K562 (cell line): ENCODE results near the gene EFS. TPM values are rescaled to one million over a fixed set of nuclear protein-coding genes. Genes with fewer than 3 reads are reported as not detected.

ENCODE experiments used
- BMI1 ChIP-seq: fragments of 150-350 bp; IDR thresholded peaks from 2 replicates; pipeline ENCODE4 v1.6.1; 2014; ENCODE audit warnings: low read length
- COPS2 ChIP-seq: fragments of 450-650 bp; conservative IDR thresholded peaks from 2 replicates; pipeline ENCODE4 v1.6.1; 2016; ENCODE audit warnings: mild to moderate bottlenecking, moderate library complexity
- GABPB1 ChIP-seq: sonication (generic); formaldehyde crosslinking; IDR thresholded peaks from 2 replicates; pipeline ENCODE4 v1.8.0; 2022; ENCODE audit warnings: mild to moderate bottlenecking, missing genetic modification reagents
- HMGN3 ChIP-seq: IDR thresholded peaks from 2 replicates; pipeline ENCODE4 v1.6.1; 2011; ENCODE audit warnings: borderline replicate concordance, low read depth, mild to moderate bottlenecking, mixed read lengths, low read length; ENCODE audit not compliant: insufficient read length; ENCODE audit errors: extremely low read depth
- IFI16 ChIP-seq: fragments of 250-450 bp; sonication (Bioruptor Pico); IDR thresholded peaks from 2 replicates; pipeline ENCODE4 v2.1.2; 2022; ENCODE audit warnings: mild to moderate bottlenecking, inconsistent platforms
- L3MBTL2 ChIP-seq: fragments of 450-650 bp; IDR thresholded peaks from 2 replicates; pipeline ENCODE4 v1.6.1; 2016; ENCODE audit warnings: mild to moderate bottlenecking, moderate library complexity
- MAFK ChIP-seq: IDR thresholded peaks from 2 replicates; pipeline ENCODE4 v1.6.1; 2011; ENCODE audit warnings: low read length, improper control_type of control experiment
- MCM3 ChIP-seq: fragments of 450-650 bp; IDR thresholded peaks from 2 replicates; pipeline ENCODE4 v1.6.1; 2016
- POLR3G ChIP-seq: IDR thresholded peaks from 2 replicates; pipeline ENCODE4 v1.6.1; 2011; ENCODE audit not compliant: insufficient read length, insufficient replicate concordance; ENCODE audit errors: extremely low read depth
- RBM22 ChIP-seq: fragments of 200-400 bp; formaldehyde crosslinking; IDR thresholded peaks from 2 replicates; pipeline ENCODE4 v1.6.1; 2018; ENCODE audit warnings: low read length, low read depth; ENCODE audit not compliant: poor library complexity, severe bottlenecking
- SNIP1 ChIP-seq: fragments of 450-650 bp; IDR thresholded peaks from 2 replicates; pipeline ENCODE4 v1.7.1; 2017; ENCODE audit warnings: low read depth, mild to moderate bottlenecking
- SP1 ChIP-seq: sonication (generic); formaldehyde crosslinking; IDR thresholded peaks from 2 replicates; pipeline ENCODE4 v1.8.1; 2022; ENCODE audit warnings: mild to moderate bottlenecking, missing genetic modification reagents
- TCF7 ChIP-seq: sonication (generic); IDR thresholded peaks from 2 replicates; pipeline ENCODE4 v1.6.1; 2016; ENCODE audit warnings: antibody characterized with exemption, borderline replicate concordance
- ZNF316 ChIP-seq: fragments of 450-650 bp; IDR thresholded peaks from 2 replicates; pipeline ENCODE4 v1.6.1; 2016
- ZNF408 ChIP-seq: fragments of 250-450 bp; sonication (Bioruptor Pico); IDR thresholded peaks from 2 replicates; pipeline ENCODE4 v1.4.0; 2020; ENCODE audit warnings: low read depth, mild to moderate bottlenecking, moderate library complexity
- ZNF41 ChIP-seq: fragments of 250-450 bp; sonication (Bioruptor Pico); conservative IDR thresholded peaks from 2 replicates; pipeline ENCODE4 v1.4.0; 2020; ENCODE audit warnings: mild to moderate bottlenecking
- ZNF668 ChIP-seq: fragments of 250-450 bp; sonication (Bioruptor Pico); IDR thresholded peaks from 2 replicates; pipeline ENCODE4 v1.8.0; 2022; ENCODE audit warnings: mild to moderate bottlenecking, inconsistent platforms
- polyA plus RNA-seq, 8 experiments: library from polyadenylated mRNA; depleted of rRNA in 4 of 8; stranded (reverse) in 5 of 8; unstranded in 3 of 8; fragments of >200 nt; fragmentation: Nextera tagmentation in 2 of 8; fragmentation: Illumina TruSeq in 1 of 8; extraction: Ambion mirVana in 2 of 8; extraction: Trizol in 1 of 8; gene quantifications; 2 replicates each; pipeline versions ENCODE4 v1.2.1 to v1.2.3, GENCODE V29; 2011 to 2014; ENCODE audit warnings: inconsistent platforms in 1 of 8, missing spikeins in 1 of 8
- total RNA-seq, 7 experiments: library from RNA; depleted of rRNA in 6 of 7; stranded (reverse); fragments of >200 nt in 6 of 7; fragmentation: Illumina TruSeq in 2 of 7; extraction: Trizol in 2 of 7; gene quantifications; 2 replicates each; pipeline versions ENCODE4 v1.2.1 to v1.2.3, GENCODE V29; 2011 to 2021; ENCODE audit warnings: low replicate concordance in 1 of 7
- TF ChIP-seq, protein P1 (sequence below): fragments of 250-450 bp; sonication (Bioruptor Pico); IDR thresholded peaks from 2 replicates; pipeline ENCODE4 v1.9.0; 2021; ENCODE audit warnings: mild to moderate bottlenecking
- TF ChIP-seq, protein P2 (sequence below): fragments of 450-650 bp; formaldehyde crosslinking; IDR thresholded peaks from 2 replicates; pipeline ENCODE4 v1.4.0; 2020; ENCODE audit warnings: mild to moderate bottlenecking
- TF ChIP-seq, protein P3 (sequence below): fragments of 450-650 bp; IDR thresholded peaks from 2 replicates; pipeline ENCODE4 v1.7.1; 2018; ENCODE audit warnings: mild to moderate bottlenecking, low read depth; ENCODE audit not compliant: partially characterized antibody
- TF ChIP-seq, protein P4 (sequence below): fragments of 150-350 bp; conservative IDR thresholded peaks from 2 replicates; pipeline ENCODE4 v1.6.1; 2014; ENCODE audit warnings: low read length
- TF ChIP-seq, protein P5 (sequence below): fragments of 450-650 bp; IDR thresholded peaks from 2 replicates; pipeline ENCODE4 v1.6.1; 2016; ENCODE audit warnings: antibody characterized with exemption

The EFS gene
- total and polyA plus RNA-seq, 9 of the 15 experiments (the other 6 are each of a cell fraction or from before 2014, with no cell fraction given) = 0.01 to 0.03 TPM; not detected in 7

DNA sequence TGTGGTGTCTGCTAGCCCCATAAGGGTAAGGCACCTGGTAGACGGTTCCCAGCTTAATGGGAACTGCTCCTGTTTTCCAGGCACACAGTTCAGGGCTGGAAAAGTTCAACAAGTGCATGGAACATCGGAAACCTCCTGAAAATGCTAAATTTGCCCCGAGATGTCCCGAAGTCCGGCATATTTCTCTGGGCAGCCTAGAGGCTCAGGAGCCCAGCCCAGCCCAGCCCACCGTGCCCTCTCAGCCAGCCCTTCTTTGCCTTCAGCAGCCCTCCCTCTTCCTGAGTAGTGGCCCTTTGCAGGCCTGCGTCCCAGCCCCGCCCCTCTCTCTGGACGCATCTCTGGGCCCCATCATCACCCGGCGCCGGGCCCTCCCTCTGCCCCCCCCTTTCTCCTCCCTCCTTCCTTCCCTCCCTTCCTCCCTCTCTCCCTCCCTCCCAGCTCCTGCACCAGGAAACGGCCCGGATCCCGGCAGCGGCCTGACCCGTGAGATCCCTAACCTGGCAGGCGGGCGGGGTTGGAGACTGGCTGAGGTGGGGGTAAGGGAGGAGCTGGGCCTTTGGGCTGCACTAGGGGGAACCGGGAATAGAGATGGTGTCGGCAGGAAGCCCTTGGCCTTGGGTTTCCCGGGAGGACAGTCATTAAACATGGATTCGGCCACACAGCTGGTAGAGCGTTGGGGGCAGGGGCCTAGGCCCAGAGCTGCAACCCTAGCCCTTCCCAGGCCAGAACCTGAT is 58.4 kb downstream of the EFS start, which contains the start of gene BCL2L2 (continued):
- TF ChIP-seq ZNF668 = no peak
- TF ChIP-seq ZNF408 (CRISPR knock-in tag) = no peak
- TF ChIP-seq L3MBTL2 = no peak
- no peak for TF ChIP-seq MAFK
- TF ChIP-seq GABPB1 (CRISPR knock-in tag) = peak; percentile 76
- TF ChIP-seq SP1 (CRISPR knock-in tag) = peak; percentile 95
- TF ChIP-seq TCF7 = 0 out of 2 replicates have a peak, but pooled peaks have one; percentile 52
- TF ChIP-seq, protein P1, sequence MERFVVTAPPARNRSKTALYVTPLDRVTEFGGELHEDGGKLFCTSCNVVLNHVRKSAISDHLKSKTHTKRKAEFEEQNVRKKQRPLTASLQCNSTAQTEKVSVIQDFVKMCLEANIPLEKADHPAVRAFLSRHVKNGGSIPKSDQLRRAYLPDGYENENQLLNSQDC (CRISPR knock-in tag) = no peak
- no peak for TF ChIP-seq MCM3
- TF ChIP-seq, protein P2, sequence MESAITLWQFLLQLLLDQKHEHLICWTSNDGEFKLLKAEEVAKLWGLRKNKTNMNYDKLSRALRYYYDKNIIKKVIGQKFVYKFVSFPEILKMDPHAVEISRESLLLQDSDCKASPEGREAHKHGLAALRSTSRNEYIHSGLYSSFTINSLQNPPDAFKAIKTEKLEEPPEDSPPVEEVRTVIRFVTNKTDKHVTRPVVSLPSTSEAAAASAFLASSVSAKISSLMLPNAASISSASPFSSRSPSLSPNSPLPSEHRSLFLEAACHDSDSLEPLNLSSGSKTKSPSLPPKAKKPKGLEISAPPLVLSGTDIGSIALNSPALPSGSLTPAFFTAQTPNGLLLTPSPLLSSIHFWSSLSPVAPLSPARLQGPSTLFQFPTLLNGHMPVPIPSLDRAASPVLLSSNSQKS (CRISPR knock-in tag) = no peak
- TF ChIP-seq, protein P3, sequence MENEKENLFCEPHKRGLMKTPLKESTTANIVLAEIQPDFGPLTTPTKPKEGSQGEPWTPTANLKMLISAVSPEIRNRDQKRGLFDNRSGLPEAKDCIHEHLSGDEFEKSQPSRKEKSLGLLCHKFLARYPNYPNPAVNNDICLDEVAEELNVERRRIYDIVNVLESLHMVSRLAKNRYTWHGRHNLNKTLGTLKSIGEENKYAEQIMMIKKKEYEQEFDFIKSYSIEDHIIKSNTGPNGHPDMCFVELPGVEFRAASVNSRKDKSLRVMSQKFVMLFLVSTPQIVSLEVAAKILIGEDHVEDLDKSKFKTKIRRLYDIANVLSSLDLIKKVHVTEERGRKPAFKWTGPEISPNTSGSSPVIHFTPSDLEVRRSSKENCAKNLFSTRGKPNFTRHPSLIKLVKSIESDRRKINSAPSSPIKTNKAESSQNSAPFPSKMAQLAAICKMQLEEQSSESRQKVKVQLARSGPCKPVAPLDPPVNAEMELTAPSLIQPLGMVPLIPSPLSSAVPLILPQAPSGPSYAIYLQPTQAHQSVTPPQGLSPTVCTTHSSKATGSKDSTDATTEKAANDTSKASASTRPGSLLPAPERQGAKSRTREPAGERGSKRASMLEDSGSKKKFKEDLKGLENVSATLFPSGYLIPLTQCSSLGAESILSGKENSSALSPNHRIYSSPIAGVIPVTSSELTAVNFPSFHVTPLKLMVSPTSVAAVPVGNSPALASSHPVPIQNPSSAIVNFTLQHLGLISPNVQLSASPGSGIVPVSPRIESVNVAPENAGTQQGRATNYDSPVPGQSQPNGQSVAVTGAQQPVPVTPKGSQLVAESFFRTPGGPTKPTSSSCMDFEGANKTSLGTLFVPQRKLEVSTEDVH = peak; percentile 75
- no peak for TF ChIP-seq ZNF41 (CRISPR knock-in tag)
- TF ChIP-seq, protein P4, sequence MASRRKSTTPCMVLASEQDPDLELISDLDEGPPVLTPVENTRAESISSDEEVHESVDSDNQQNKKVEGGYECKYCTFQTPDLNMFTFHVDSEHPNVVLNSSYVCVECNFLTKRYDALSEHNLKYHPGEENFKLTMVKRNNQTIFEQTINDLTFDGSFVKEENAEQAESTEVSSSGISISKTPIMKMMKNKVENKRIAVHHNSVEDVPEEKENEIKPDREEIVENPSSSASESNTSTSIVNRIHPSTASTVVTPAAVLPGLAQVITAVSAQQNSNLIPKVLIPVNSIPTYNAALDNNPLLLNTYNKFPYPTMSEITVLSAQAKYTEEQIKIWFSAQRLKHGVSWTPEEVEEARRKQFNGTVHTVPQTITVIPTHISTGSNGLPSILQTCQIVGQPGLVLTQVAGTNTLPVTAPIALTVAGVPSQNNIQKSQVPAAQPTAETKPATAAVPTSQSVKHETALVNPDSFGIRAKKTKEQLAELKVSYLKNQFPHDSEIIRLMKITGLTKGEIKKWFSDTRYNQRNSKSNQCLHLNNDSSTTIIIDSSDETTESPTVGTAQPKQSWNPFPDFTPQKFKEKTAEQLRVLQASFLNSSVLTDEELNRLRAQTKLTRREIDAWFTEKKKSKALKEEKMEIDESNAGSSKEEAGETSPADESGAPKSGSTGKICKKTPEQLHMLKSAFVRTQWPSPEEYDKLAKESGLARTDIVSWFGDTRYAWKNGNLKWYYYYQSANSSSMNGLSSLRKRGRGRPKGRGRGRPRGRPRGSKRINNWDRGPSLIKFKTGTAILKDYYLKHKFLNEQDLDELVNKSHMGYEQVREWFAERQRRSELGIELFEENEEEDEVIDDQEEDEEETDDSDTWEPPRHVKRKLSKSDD = peak; percentile 63; the same call in 1 of the 2 replicates
- TF ChIP-seq RBM22 = no peak
- no peak for TF ChIP-seq POLR3G
- TF ChIP-seq HMGN3 = peak; percentile 66
- TF ChIP-seq COPS2 = no peak
- TF ChIP-seq SNIP1 = no peak
- TF ChIP-seq, protein P5, sequence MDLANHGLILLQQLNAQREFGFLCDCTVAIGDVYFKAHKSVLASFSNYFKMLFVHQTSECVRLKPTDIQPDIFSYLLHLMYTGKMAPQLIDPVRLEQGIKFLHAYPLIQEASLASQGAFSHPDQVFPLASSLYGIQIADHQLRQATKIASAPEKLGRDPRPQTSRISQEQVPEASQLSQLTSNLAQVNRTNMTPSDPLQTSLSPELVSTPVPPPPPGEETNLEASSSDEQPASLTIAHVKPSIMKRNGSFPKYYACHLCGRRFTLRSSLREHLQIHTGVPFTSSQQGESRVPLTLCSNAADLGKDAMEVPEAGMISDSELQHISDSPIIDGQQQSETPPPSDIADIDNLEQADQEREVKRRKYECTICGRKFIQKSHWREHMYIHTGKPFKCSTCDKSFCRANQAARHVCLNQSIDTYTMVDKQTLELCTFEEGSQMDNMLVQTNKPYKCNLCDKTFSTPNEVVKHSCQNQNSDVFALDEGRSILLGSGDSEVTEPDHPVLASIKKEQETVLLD = no peak
- no peak for TF ChIP-seq ZNF316
- no peak for TF ChIP-seq BMI1
- no peak for TF ChIP-seq IFI16 (CRISPR knock-in tag)
